Subcutaneous adipose tissue (tissue), 4 donors: Measurements from ENCODE around the gene SH3TC2. TPM values are rescaled to one million over a fixed set of nuclear protein-coding genes. Genes with fewer than 3 reads are reported as not detected.

ENCODE experiments used
- CTCF ChIP-seq: fragments of 450-650 bp; IDR thresholded peaks from one replicate; pipeline ENCODE4 v1.5.1; 2016; ENCODE audit warnings: low read depth, mild to moderate bottlenecking, control low read depth, antibody characterized with exemption, moderate library complexity
- total RNA-seq, 4 donors: library from RNA; depleted of rRNA; stranded (reverse); fragments of >200 nt; gene quantifications; one replicate each; pipeline ENCODE4 v1.1.0, GENCODE V29; 2016

The SH3TC2 gene
- 1 to 10 TPM in 1 of 4 donors, under 1 TPM in 2, not detected in 1; 0.33 to 2.4 (median 0.44) TPM for total RNA-seq

- no peak for TF ChIP-seq CTCF
These were observed at the start of gene SH3TC2 for GRCh38 chr5:149063017-149063687. TSS of gene SH3TC2 (minus strand) at chr5:149063062. CDS start at chr5:149063022, 40 bp downstream.

DNA sequence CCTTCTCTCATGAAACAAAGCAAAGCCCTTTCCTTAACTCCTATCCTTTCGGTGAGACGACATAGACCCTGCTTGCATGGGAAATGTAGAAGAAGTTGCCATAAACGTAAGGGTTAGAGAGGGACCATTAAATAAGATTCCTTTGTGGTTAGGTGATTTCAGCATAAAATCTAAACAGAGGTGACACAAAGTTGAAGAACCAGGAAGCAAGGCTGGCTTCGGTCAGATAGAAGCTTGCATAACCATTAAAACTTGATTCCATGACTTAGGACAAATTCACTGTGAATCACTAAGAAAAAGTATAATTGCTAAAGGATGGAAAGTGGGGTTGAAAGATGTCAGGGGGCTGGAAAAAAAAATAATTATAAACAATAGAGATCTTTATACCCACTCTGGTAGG lies 47.5 kb upstream of the SH3TC2 start:
- TF ChIP-seq CTCF: no peak

DNA sequence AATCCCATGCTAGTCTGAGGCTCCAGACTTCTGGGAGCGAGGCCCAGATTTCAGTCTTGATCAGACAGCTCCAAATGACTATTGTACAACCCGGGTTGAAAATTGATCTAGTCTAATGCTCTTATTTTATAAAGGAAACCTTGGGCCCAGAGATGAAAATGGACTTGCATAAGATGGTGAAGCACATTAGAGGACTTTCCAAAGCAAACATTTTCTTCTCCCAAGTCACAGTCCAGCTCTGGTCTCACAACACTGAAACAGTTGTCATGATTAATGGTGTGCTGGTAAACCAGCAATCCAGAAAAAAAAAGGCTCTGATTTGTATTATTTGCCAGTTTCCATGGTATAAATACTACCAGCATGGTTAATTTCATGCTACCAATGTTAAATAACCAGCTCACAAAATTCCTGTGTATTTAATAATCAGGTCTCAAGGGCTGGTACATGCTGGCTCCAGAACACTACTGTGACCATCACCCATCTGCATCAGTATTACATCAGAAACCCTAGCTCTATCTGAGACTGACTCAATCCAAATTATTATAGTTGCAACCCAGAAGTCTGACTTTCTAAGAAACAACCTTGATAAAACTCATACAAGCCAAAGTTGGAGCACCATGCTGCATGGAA lies 45.9 kb upstream of the SH3TC2 start:
- no peak for TF ChIP-seq CTCF

DNA sequence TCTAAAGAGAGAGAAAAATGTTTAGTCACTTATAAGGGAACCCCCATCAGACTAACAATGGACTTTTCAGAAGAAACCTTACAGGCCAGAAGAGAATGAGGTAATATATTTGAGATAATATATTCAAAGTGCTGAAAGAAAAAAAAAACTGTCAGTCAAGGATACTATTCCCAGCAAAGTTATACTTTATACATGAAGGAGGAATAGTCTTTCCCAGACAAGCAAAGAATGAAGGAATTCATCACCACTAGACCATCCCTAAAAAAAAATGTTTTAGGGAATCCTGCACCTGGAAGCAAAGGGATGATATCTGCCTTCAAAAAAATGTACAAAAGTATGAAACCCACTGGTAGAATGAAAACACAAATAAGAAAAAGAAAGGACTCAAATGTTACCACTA lies 37.5 kb upstream of the SH3TC2 start:
- TF ChIP-seq CTCF: no peak

DNA sequence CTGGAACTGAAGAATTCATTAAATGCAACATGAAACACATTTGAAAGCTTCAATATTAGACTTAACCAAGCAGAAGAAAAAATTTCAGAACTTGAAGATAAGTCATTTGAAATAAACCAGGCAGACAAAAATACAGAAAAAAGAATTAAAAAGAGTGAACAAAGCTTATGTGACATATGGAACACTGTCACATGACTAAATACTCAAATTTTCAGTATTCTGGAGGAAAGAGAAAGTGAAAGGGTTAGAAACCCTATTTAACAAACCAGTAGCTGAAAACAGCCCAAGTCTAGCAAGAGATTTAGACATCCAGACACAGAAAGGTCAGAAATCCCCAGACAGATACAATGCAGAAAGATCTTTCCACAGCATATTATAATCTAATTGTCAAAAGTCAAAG lies 37.1 kb upstream of the SH3TC2 start:
- no peak for TF ChIP-seq CTCF

- no peak for TF ChIP-seq CTCF
These were observed 32.1 kb upstream of the SH3TC2 start for GRCh38 chr5:149094996-149095395.

DNA sequence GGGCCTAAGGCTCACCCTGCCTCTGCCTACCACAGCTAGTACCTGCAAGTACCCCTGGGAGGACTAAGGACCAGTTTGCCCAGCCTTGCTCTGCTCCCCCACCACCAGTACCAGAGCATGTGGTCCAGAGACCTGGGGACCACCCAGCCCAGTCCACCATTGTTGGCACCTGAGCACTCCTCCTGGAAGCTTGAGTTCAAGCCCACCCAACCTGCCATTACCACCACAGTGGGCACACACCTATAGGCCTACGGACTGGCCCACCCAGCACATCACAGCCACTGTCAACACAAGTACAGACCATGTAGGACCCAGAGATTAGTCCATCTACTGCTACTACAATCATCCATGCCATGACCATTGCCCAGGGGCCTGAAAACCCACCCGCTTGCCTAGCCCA lies 30.8 kb upstream of the SH3TC2 start:
- no peak for TF ChIP-seq CTCF
